Measurements from ENCODE around the gene ARHGAP1.

ARHGAP1 gene

GRCh38 chr11:46633291-46634217 is 66.9 kb downstream of the ARHGAP1 start:
- peaks cover 22% of the 10 kb centered on the region in 2 donors for H3K36me3 ChIP-seq (ENCODE audit: control insufficient read depth in 1 of 2, insufficient read depth in 2 of 2, low read length in 2 of 2)
- peaks cover 0 to 4% of the 10 kb centered on the region in 2 donors for H3K4me1 ChIP-seq (ENCODE audit: control insufficient read depth in 1 of 2, insufficient read depth in 2 of 2, low read length in 2 of 2)
- no peaks in the 10 kb centered on the region for H3K9me3 ChIP-seq (ENCODE audit: control insufficient read depth in 1 of 2, low read length in 2 of 2)
- H3K27me3 ChIP-seq (ENCODE audit: low read depth, low read length) = no peaks in the 10 kb centered on the region
- H3K4me3 ChIP-seq (ENCODE audit: low read depth in 1 of 2, low read length in 2 of 2) = no peak overlapping the region
- H3K27ac ChIP-seq (ENCODE audit: low read length) = no peak overlapping the region

DNA sequence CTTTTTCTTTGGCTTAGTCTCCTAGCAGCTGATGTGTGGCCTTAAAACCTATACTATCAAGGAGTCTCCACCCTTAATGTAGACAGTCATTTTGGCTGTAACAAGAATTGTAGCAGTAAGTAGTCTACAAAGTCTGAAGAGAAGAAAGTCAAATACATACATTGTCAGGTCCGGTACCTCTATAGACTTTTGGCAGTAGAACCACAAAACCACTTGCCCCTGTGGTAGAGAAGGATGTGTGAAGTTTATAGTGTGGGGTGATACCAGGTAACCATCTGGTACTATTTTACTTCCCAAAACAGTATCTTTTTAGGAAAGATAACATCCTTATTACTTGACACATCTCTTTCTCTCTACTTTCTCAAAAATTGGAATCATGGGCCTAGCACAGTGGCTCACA is 67.9 kb downstream of the ARHGAP1 start:
- peaks cover 22% of the 10 kb centered on the region in 2 donors for H3K36me3 ChIP-seq (ENCODE audit: control insufficient read depth in 1 of 2, insufficient read depth in 2 of 2, low read length in 2 of 2)
- no peaks in the 10 kb centered on the region for H3K27me3 ChIP-seq (ENCODE audit: low read depth, low read length)
- H3K27ac ChIP-seq (ENCODE audit: low read length) = no peak overlapping the region
- no peak overlapping the region for H3K4me3 ChIP-seq (ENCODE audit: low read depth in 1 of 2, low read length in 2 of 2)
- H3K9me3 ChIP-seq (ENCODE audit: control insufficient read depth in 1 of 2, low read length in 2 of 2) = no peaks in the 10 kb centered on the region
- peaks cover 0 to 4% of the 10 kb centered on the region in 2 donors for H3K4me1 ChIP-seq (ENCODE audit: control insufficient read depth in 1 of 2, insufficient read depth in 2 of 2, low read length in 2 of 2)

- Histone ChIP-seq H3K9me3 (ENCODE audit: control insufficient read depth in 1 of 2, low read length in 2 of 2) (no peaks in the 10 kb centered on the region), H3K36me3 (ENCODE audit: control insufficient read depth in 1 of 2, insufficient read depth in 2 of 2, low read length in 2 of 2) (peaks cover 22% of the 10 kb centered on the region in 2 donors)
Measured at GRCh38 chr11:46631676-46632075, 68.7 kb downstream of the ARHGAP1 start.

DNA sequence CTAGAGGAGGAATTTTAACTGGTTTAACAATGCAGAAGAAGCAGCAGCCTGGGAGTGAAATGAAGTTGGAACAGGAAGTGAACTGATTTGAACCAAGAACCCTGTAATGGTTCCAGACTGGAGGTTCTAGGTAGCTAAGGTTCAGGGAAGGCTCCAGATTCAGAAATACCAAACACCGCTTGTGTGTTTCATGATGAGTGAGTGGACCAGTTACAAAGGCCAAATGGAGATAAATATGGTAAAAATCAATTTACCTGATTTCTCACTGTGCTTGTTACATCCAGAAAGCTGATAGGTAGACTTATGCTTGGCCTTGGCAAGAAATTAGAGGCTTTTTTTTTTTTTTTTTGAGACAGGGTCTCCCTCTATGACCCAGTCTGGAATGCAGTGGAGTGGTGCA is 70.2 kb downstream of the ARHGAP1 start:
- Histone ChIP-seq H3K36me3 (ENCODE audit: control insufficient read depth in 1 of 2, insufficient read depth in 2 of 2, low read length in 2 of 2) (peaks cover 26% of the 10 kb centered on the region in 2 donors), H3K4me3 (ENCODE audit: low read depth in 1 of 2, low read length in 2 of 2) (no peak overlapping the region), H3K9me3 (ENCODE audit: control insufficient read depth in 1 of 2, low read length in 2 of 2) (no peaks in the 10 kb centered on the region), H3K4me1 (ENCODE audit: control insufficient read depth in 1 of 2, insufficient read depth in 2 of 2, low read length in 2 of 2) (no peaks in the 10 kb centered on the region), H3K27ac (ENCODE audit: low read length) (no peak overlapping the region), H3K27me3 (ENCODE audit: low read depth, low read length) (no peaks in the 10 kb centered on the region)

More at GRCh38 chr11:46631676-46632075, 68.7 kb downstream of the ARHGAP1 start:
- H3K27ac ChIP-seq (ENCODE audit: low read length) = no peak overlapping the region
- peaks cover 0 to 4% of the 10 kb centered on the region in 2 donors for H3K4me1 ChIP-seq (ENCODE audit: control insufficient read depth in 1 of 2, insufficient read depth in 2 of 2, low read length in 2 of 2)
- H3K27me3 ChIP-seq (ENCODE audit: low read depth, low read length) = no peaks in the 10 kb centered on the region
- no peak overlapping the region for H3K4me3 ChIP-seq (ENCODE audit: low read depth in 1 of 2, low read length in 2 of 2)

GRCh38 chr11:46628961-46629360 is 71.5 kb downstream of the ARHGAP1 start:
- Histone ChIP-seq H3K27ac (ENCODE audit: low read length) (no peak overlapping the region), H3K4me1 (ENCODE audit: control insufficient read depth in 1 of 2, insufficient read depth in 2 of 2, low read length in 2 of 2) (no peaks in the 10 kb centered on the region), H3K4me3 (ENCODE audit: low read depth in 1 of 2, low read length in 2 of 2) (no peak overlapping the region), H3K36me3 (ENCODE audit: control insufficient read depth in 1 of 2, insufficient read depth in 2 of 2, low read length in 2 of 2) (peaks cover 26 to 31% of the 10 kb centered on the region in 2 donors), H3K9me3 (ENCODE audit: control insufficient read depth in 1 of 2, low read length in 2 of 2) (no peaks in the 10 kb centered on the region), H3K27me3 (ENCODE audit: low read depth, low read length) (no peaks in the 10 kb centered on the region)

Data from muscle layer of duodenum (tissue), 2 donors.